Measurements from ENCODE around the gene SALL2.

- TF ChIP-seq MYBL2 (CRISPR knock-in tag; IDR thresholded peaks at IDR 0.05) (no peak), ZNF512 (CRISPR knock-in tag; IDR thresholded peaks at IDR 0.05; ENCODE audit: borderline replicate concordance) (no peak), CTCF (IDR thresholded peaks at IDR 0.05) (no peak), ATF1 (CRISPR knock-in tag; IDR thresholded peaks at IDR 0.05) (no peak), GRHL2 (CRISPR knock-in tag; IDR thresholded peaks at IDR 0.05; ENCODE audit: insufficient replicate concordance, severe bottlenecking) (no peak), PRDM15 (CRISPR knock-in tag; IDR thresholded peaks at IDR 0.05) (no peak), NFATC4 (CRISPR knock-in tag; IDR thresholded peaks at IDR 0.05) (no peak), MAX (CRISPR knock-in tag; IDR thresholded peaks at IDR 0.05) (no peak), RELA (CRISPR knock-in tag; IDR thresholded peaks at IDR 0.05; ENCODE audit: borderline replicate concordance) (no peak), JUN (CRISPR knock-in tag; IDR thresholded peaks at IDR 0.05) (no peak), ATF2 (CRISPR knock-in tag; IDR thresholded peaks at IDR 0.05; ENCODE audit: borderline replicate concordance, low read depth) (no peak)
These were observed 8.4 kb upstream of the SALL2 start for GRCh38 chr14:21534576-21534975.
